ENCODE results near the gene SRPK1.
"Not testable (repeated sequence)": the region's sequence is repeated elsewhere in the genome, so short reads cannot be mapped to it uniquely, and the experiment has no call there.

Gene SRPK1

DNA sequence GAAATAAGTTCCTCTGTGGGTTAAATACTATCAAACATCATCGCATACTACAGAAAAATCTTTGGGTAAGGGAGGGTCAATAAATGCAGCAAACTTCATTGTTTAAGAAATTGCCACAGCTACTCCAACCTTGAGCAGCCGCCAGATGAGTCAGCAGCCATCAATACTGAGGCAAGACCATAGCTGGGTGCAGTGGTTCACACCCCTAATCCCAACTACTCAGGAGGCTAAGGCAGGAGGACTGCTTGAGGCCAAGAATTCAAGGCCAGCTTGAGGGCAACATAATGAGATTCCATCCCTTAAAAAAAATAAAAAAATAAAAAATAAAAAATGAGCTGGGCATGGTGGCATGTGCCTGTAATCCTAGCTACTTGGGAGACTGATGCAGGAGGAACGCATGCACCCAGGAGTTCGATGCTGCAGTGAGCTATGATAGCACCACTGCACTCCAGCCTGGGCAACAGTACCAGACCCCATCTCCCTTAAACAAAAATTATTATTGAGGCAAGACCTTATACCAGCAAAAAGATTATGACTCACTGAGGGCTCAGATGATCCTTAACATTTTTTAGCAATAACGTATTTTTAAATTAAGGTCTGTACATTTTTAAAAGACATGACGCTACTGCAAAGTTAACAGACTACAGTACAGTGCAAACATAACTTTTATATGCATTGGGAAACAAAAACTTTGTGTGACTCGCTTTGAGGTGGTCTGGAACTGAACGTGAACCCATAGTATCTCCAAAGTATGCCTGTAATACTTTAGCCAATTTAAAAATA lies 8.8 kb downstream of the SRPK1 start:
- Histone ChIP-seq H3K9me3 (ENCODE audit: control insufficient read depth, insufficient read depth, low read length) (peaks cover 38% of the 10 kb centered on the region), H3F3A (ENCODE audit: control insufficient read depth, insufficient read depth) (no peaks in the 10 kb centered on the region), H4K20me1 (ENCODE audit: control insufficient read depth, insufficient read depth, low read depth, low read length) (0 out of 2 replicates have a peak, but pooled peaks cover under 1% of the 10 kb centered on the region), H3K27ac (ENCODE audit: low read depth, low read length) (no peak overlapping the region), H3K4me2 (ENCODE audit: low read length) (no peak overlapping the region), H3K27me3 (ENCODE audit: control insufficient read depth, low read length) (no peaks in the 10 kb centered on the region), H3K36me3 (ENCODE audit: control insufficient read depth, low read length) (peaks cover 89% of the 10 kb centered on the region), H3K9me2 (replicated peaks; ENCODE audit: control insufficient read depth, low read length) (no peaks in the 10 kb centered on the region), H3K4me3 (ENCODE audit: low read length) (no peak overlapping the region), H3K4me1 (ENCODE audit: control insufficient read depth, low read length) (peaks cover 1% of the 10 kb centered on the region), H3K79me2 (ENCODE audit: control insufficient read depth, low read length) (peaks cover 98% of the 10 kb centered on the region)
- TF ChIP-seq, protein P1, sequence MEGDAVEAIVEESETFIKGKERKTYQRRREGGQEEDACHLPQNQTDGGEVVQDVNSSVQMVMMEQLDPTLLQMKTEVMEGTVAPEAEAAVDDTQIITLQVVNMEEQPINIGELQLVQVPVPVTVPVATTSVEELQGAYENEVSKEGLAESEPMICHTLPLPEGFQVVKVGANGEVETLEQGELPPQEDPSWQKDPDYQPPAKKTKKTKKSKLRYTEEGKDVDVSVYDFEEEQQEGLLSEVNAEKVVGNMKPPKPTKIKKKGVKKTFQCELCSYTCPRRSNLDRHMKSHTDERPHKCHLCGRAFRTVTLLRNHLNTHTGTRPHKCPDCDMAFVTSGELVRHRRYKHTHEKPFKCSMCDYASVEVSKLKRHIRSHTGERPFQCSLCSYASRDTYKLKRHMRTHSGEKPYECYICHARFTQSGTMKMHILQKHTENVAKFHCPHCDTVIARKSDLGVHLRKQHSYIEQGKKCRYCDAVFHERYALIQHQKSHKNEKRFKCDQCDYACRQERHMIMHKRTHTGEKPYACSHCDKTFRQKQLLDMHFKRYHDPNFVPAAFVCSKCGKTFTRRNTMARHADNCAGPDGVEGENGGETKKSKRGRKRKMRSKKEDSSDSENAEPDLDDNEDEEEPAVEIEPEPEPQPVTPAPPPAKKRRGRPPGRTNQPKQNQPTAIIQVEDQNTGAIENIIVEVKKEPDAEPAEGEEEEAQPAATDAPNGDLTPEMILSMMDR (IDR thresholded peaks at IDR 0.05; ENCODE audit: low read depth, low read length, poor library complexity, severe bottlenecking) = no peak
- no peak for TF ChIP-seq EZH2phosphoT487 (IDR thresholded peaks at IDR 0.05; ENCODE audit: borderline replicate concordance, low read length)

DNA sequence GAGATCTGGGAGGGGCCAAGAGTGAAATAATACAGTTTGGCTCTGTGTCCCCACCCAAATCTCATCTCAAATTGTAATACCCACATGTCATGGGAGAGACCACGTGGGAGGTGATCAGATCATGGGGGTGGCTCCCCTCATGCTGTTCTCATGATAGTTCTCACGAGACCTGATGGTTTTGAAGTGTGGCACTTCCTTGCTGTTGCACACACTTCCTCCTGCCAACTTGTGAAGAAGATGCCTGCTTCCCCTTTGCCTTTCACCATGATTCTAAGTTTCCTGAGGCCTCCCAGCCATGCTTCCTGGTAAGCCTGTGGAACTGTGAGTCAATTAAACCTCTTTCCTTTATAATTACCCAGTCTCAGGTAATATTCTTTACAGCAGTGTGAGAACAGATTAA lies 11.3 kb downstream of the SRPK1 start:
- not testable (repeated sequence) for H3K4me1 ChIP-seq (ENCODE audit: control insufficient read depth, low read length); H3K4me2 ChIP-seq (ENCODE audit: low read length); H3K27me3 ChIP-seq (ENCODE audit: control insufficient read depth, low read length); H3K27ac ChIP-seq (ENCODE audit: low read depth, low read length); H3F3A ChIP-seq (ENCODE audit: control insufficient read depth, insufficient read depth); H3K4me3 ChIP-seq (ENCODE audit: low read length); H4K20me1 ChIP-seq (ENCODE audit: control insufficient read depth, insufficient read depth, low read depth, low read length); H3K9me2 ChIP-seq (replicated peaks; ENCODE audit: control insufficient read depth, low read length)
- peaks cover 98% of the 10 kb centered on the region for H3K79me2 ChIP-seq (ENCODE audit: control insufficient read depth, low read length)
- peaks cover 38% of the 10 kb centered on the region for H3K9me3 ChIP-seq (ENCODE audit: control insufficient read depth, insufficient read depth, low read length)
- peaks cover 90% of the 10 kb centered on the region for H3K36me3 ChIP-seq (ENCODE audit: control insufficient read depth, low read length)

DNA sequence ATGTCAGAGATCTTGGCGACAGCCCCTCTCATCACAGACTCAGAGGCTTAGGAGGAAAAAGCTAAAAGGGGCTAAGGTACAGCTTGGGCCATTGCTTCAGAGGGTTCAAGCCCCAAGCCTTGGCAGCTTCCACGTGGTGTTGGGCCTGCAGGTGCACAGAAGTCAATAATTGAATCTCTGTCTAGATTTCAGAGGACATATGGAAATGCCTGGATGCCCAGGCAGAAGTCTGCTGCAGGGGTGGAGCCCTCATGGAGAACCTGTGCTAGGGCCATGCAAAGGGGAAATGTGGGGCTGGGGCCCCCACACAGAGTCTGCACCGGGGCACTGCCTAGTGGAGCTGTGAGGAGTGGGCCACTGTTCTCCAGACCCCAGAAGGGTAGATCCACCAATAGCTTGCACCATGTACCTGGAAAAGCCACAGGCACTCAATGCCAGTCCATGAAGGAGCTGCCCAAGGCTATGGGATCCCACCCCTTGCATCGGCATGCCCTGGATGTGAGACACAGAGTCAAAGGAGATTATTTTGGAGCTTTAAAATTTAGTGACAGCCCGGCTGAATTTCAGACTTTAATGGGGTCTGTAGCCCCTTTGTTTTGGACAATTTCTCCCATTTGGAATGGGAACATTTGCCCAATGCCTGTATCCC lies 12.0 kb downstream of the SRPK1 start:
- peaks cover 98% of the 10 kb centered on the region for H3K79me2 ChIP-seq (ENCODE audit: control insufficient read depth, low read length)
- H3K27me3 ChIP-seq (ENCODE audit: control insufficient read depth, low read length); H3K27ac ChIP-seq (ENCODE audit: low read depth, low read length); H3K4me1 ChIP-seq (ENCODE audit: control insufficient read depth, low read length); H3F3A ChIP-seq (ENCODE audit: control insufficient read depth, insufficient read depth); H3K4me2 ChIP-seq (ENCODE audit: low read length); H4K20me1 ChIP-seq (ENCODE audit: control insufficient read depth, insufficient read depth, low read depth, low read length); H3K4me3 ChIP-seq (ENCODE audit: low read length); H3K9me2 ChIP-seq (replicated peaks; ENCODE audit: control insufficient read depth, low read length): not testable (repeated sequence)
- H3K9me3 ChIP-seq (ENCODE audit: control insufficient read depth, insufficient read depth, low read length) = peaks cover 38% of the 10 kb centered on the region
- H3K36me3 ChIP-seq (ENCODE audit: control insufficient read depth, low read length) = peaks cover 89% of the 10 kb centered on the region

DNA sequence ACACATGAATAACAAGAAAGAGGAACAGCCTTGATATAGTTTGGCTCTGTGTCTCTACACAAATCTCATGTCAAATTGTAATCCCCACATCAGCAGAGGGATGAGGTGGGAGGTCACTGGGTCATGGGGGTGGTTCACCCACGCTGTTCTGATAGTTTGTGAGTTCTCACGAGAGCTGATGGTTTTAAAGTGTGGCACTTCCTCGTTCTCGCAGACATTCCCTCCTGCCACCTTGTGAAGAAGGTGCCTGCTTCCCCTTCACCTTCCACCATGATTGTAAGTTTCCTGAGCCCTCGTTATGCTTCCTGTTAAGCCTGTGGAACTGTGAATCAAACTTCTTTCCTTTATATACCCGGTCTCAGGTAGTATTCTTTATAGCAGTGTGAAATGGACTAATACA lies 13.1 kb downstream of the SRPK1 start:
- no peaks in the 10 kb centered on the region for H3K9me2 ChIP-seq (replicated peaks; ENCODE audit: control insufficient read depth, low read length)
- no peak overlapping the region for H3K4me3 ChIP-seq (ENCODE audit: low read length)
- H4K20me1 ChIP-seq (ENCODE audit: control insufficient read depth, insufficient read depth, low read depth, low read length) = no peaks in the 10 kb centered on the region; the same call in 1 of the 2 replicates
- TF ChIP-seq, protein P1 (IDR thresholded peaks at IDR 0.05; ENCODE audit: low read depth, low read length, poor library complexity, severe bottlenecking) = no peak
- TF ChIP-seq EZH2phosphoT487 (IDR thresholded peaks at IDR 0.05; ENCODE audit: borderline replicate concordance, low read length) = no peak
- H3K27me3 ChIP-seq (ENCODE audit: control insufficient read depth, low read length) = no peaks in the 10 kb centered on the region
- no peak overlapping the region for H3K27ac ChIP-seq (ENCODE audit: low read depth, low read length)
- peaks cover 90% of the 10 kb centered on the region for H3K36me3 ChIP-seq (ENCODE audit: control insufficient read depth, low read length)
- H3K4me1 ChIP-seq (ENCODE audit: control insufficient read depth, low read length) = no peaks in the 10 kb centered on the region
- no peak overlapping the region for H3K4me2 ChIP-seq (ENCODE audit: low read length)
- H3K79me2 ChIP-seq (ENCODE audit: control insufficient read depth, low read length) = peaks cover 98% of the 10 kb centered on the region
- no peaks in the 10 kb centered on the region for H3F3A ChIP-seq (ENCODE audit: control insufficient read depth, insufficient read depth)
- H3K9me3 ChIP-seq (ENCODE audit: control insufficient read depth, insufficient read depth, low read length) = peaks cover 38% of the 10 kb centered on the region

All from DOHH2 (cell line).